HCT116 (cell line): Measurements from ENCODE around the gene MT1X. TPM values are rescaled to one million over a fixed set of nuclear protein-coding genes. Genes with fewer than 3 reads are reported as not detected.

Source experiments
- ATAC-seq: fragments of 200-7000 bp; cut with Tn5 transposase; 2 replicates; pipeline ENCODE4 v1.9.1; 2020; ENCODE audit warnings: mild to moderate bottlenecking, moderate library complexity
- BruUV-seq: library from RNA; stranded (reverse); fragments of 400-500 nt; replicated peaks from 2 replicates; lab custom pipeline; 2021; lab: Mats Ljungman, UMichigan
- CTCF ChIA-PET: fragments of 300-600 bp; sonication (Branson Sonifier 250); formaldehyde crosslinking; loops from one replicate; lab custom pipeline; 2021; ENCODE audit warnings: antibody characterized with exemption; lab: Charles Lee
- POLR2A ChIA-PET: fragments of 300-600, 350-600 bp; sonication (Branson Sonifier 250); formaldehyde crosslinking; loops from one replicate; lab custom pipeline; 2021; ENCODE audit warnings: antibody characterized with exemption; lab: Charles Lee
- RAD21 ChIA-PET, 2 experiments: fragments of 300-600 bp; sonication (Branson Sonifier 250); formaldehyde crosslinking; loops; one replicate each; lab custom pipeline; 2023; ENCODE audit warnings: low total read pairs in 2 of 2; ENCODE audit not compliant: uncharacterized antibody in 2 of 2, unreplicated experiment in 2 of 2, low non-redundant PET in 1 of 2; lab: Charles Lee
- DNase-seq: peaks from one replicate; pipeline ENCODE4 v3.0.0-alpha.2; 2010; ENCODE audit warnings: low read depth, low spot score
- H2AFZ ChIP-seq: fragments of 200-600 bp; shearing (Covaris generic), sonication (generic); 2 replicates; pipeline ENCODE4 v1.6.1; 2017; ENCODE audit warnings: low read depth, mixed run types, mixed read lengths, antibody characterized with exemption, low read length; ENCODE audit not compliant: poor library complexity, severe bottlenecking
- H3K27ac ChIP-seq: 2 replicates; pipeline ENCODE4 v1.5.1; 2012; ENCODE audit warnings: low read depth, low read length
- H3K27me3 ChIP-seq: fragments of 200-600 bp; sonication (generic); 2 replicates; pipeline ENCODE4 v1.6.1; 2016; ENCODE audit warnings: mixed run types, low read length, mixed read lengths; ENCODE audit not compliant: insufficient read depth
- H3K36me3 ChIP-seq, 2 experiments: fragments of 200-500 bp in 1 of 2; fragments of 200-600 bp in 1 of 2; sonication (Bioruptor generic) in 1 of 2; sonication (generic) in 1 of 2; 2 replicates each; pipeline versions ENCODE4 v1.5.1 to v1.6.1; 2014 to 2016; ENCODE audit warnings: low read length in 2 of 2, inconsistent platforms in 1 of 2, mixed read lengths in 1 of 2, mixed run types in 1 of 2; ENCODE audit not compliant: insufficient read depth in 2 of 2, control insufficient read depth in 1 of 2
- H3K4me1 ChIP-seq, 2 experiments: fragments of 200-600 bp in 1 of 2; sonication (generic) in 1 of 2; 2 replicates each; pipeline versions ENCODE4 v1.5.1 to v1.6.1; 2012 to 2017; ENCODE audit warnings: low read length in 2 of 2, inconsistent platforms in 1 of 2, mild to moderate bottlenecking in 1 of 2, mixed read lengths in 1 of 2, mixed run types in 1 of 2, moderate library complexity in 1 of 2; ENCODE audit not compliant: insufficient read depth in 2 of 2, control insufficient read depth in 1 of 2
- H3K4me2 ChIP-seq: fragments of 200-600 bp; sonication (generic); 2 replicates; pipeline ENCODE4 v1.6.1; 2017; ENCODE audit warnings: mixed run types, low read length, mixed read lengths
- H3K4me3 ChIP-seq, 2 experiments: fragments of 200-600 bp in 1 of 2; sonication (generic) in 1 of 2; replicated peaks in 1 of 2; 2 replicates each; pipeline ENCODE4 v1.5.1; 2011 to 2016; ENCODE audit warnings: low read length in 2 of 2, control low read depth in 1 of 2, low read depth in 1 of 2, mild to moderate bottlenecking in 1 of 2, mixed read lengths in 1 of 2, mixed run types in 1 of 2
- H3K79me2 ChIP-seq: fragments of 200-600 bp; sonication (generic); 2 replicates; pipeline ENCODE4 v1.6.1; 2017; ENCODE audit warnings: mild to moderate bottlenecking, mixed run types, low read length, moderate library complexity, mixed read lengths; ENCODE audit not compliant: insufficient read depth
- H3K9ac ChIP-seq: fragments of 200-600 bp; sonication (generic); 2 replicates; pipeline ENCODE4 v1.6.1; 2016; ENCODE audit warnings: low read length, mixed read lengths
- H3K9me2 ChIP-seq: fragments of 200-600 bp; sonication (generic), shearing (Covaris generic); 2 replicates; pipeline ENCODE4 v1.6.1; 2017; ENCODE audit warnings: mixed run types, mild to moderate bottlenecking, moderate library complexity; ENCODE audit not compliant: insufficient read depth
- H3K9me3 ChIP-seq, 2 experiments: fragments of 200-500 bp in 1 of 2; fragments of 200-600 bp in 1 of 2; sonication (Bioruptor generic) in 1 of 2; sonication (generic) in 1 of 2; 2 replicates each; pipeline ENCODE4 v1.6.1; 2014 to 2017; ENCODE audit warnings: low read length in 2 of 2, mixed read lengths in 2 of 2, inconsistent platforms in 1 of 2, low read depth in 1 of 2, mild to moderate bottlenecking in 1 of 2, mixed run types in 1 of 2, moderate library complexity in 1 of 2; ENCODE audit not compliant: control insufficient read depth in 1 of 2, insufficient read depth in 1 of 2
- H4K20me1 ChIP-seq: fragments of 200-600 bp; sonication (generic), shearing (Covaris generic); 2 replicates; pipeline ENCODE4 v1.6.1; 2017; ENCODE audit warnings: mixed run types, mild to moderate bottlenecking, moderate library complexity; ENCODE audit not compliant: insufficient read depth
- CEBPB ChIP-seq: IDR thresholded peaks from 2 replicates; pipeline ENCODE4 v1.6.1; 2012; ENCODE audit warnings: low read depth
- EZH2 ChIP-seq: fragments of 200-600 bp; sonication (generic); IDR thresholded peaks from 2 replicates; pipeline ENCODE4 v1.6.1; 2017; ENCODE audit warnings: antibody characterized with exemption, mixed run types
- EZH2phosphoT487 ChIP-seq: fragments of 200-600 bp; IDR thresholded peaks from 2 replicates; pipeline ENCODE4 v1.6.1; 2018; ENCODE audit warnings: antibody characterized with exemption, borderline replicate concordance
- FOSL1 ChIP-seq: IDR thresholded peaks from 2 replicates; pipeline ENCODE4 v1.6.1; 2012; ENCODE audit warnings: low read depth
- JUND ChIP-seq: IDR thresholded peaks from 2 replicates; pipeline ENCODE4 v1.6.1; 2012
- SRF ChIP-seq: IDR thresholded peaks from 2 replicates; pipeline ENCODE4 v1.6.1; 2012; ENCODE audit warnings: low read depth
- TCF7L2 ChIP-seq: IDR thresholded peaks from 2 replicates; pipeline ENCODE4 v1.7.0; 2011; ENCODE audit warnings: borderline replicate concordance, inconsistent platforms; ENCODE audit not compliant: insufficient read depth, insufficient read length; ENCODE audit errors: extremely low read depth
- YY1 ChIP-seq: IDR thresholded peaks from 2 replicates; pipeline ENCODE4 v1.6.1; 2011; ENCODE audit warnings: low read length, low read depth, moderate library complexity, mild to moderate bottlenecking; ENCODE audit not compliant: insufficient replicate concordance; ENCODE audit errors: extremely low read depth
- ZBTB33 ChIP-seq: IDR thresholded peaks from 2 replicates; pipeline ENCODE4 v1.6.1; 2011; ENCODE audit warnings: mild to moderate bottlenecking, low read length, moderate library complexity; ENCODE audit not compliant: insufficient replicate concordance; ENCODE audit errors: extremely low read depth
- ZNF274 ChIP-seq: fragments of 200-500 bp; sonication (Bioruptor generic); IDR thresholded peaks from 2 replicates; pipeline ENCODE4 v1.6.1; 2014; ENCODE audit warnings: mild to moderate bottlenecking, low read depth, low read length, inconsistent platforms
- intact Hi-C: fragments of 100-400 bp; cut with micrococcal nuclease; formaldehyde crosslinking; loops from 2 replicates; pipeline ENCODE4 v1.10.0; 2022
- total RNA-seq: library from RNA; stranded (reverse); gene quantifications from one replicate; pipeline ENCODE4 v1.2.1, GENCODE V29; 2021; ENCODE audit not compliant: unreplicated experiment

The MT1X gene
- total RNA-seq, 1 experiment from 2014 or later, result 50.2 TPM

- CTCF ChIA-PET, result no interaction called here
- no peaks in the 10 kb centered on the region for H3K9me3 ChIP-seq
- H3K4me1 ChIP-seq, result no peaks in the 10 kb centered on the region
- H3K36me3 ChIP-seq, result no peaks in the 10 kb centered on the region
- no peak for DNase-seq
- POLR2A ChIA-PET, result no interaction called here
- H3K4me3 ChIP-seq, result no peak within 1 kb of the TSS
- BruUV-seq, result no TSS peak
- H2AFZ ChIP-seq, result no peak within 1 kb of the TSS
- H3K27ac ChIP-seq, result no peak within 1 kb of the TSS
- H3K9me2 ChIP-seq, result no peaks in the 10 kb centered on the region
- H3K27me3 ChIP-seq, result no peaks in the 10 kb centered on the region
- no peak within 1 kb of the TSS for H3K4me2 ChIP-seq
- TF ChIP-seq CEBPB, result no peak
- no peak for TF ChIP-seq ZBTB33
- TF ChIP-seq YY1, result no peak
- no peak for TF ChIP-seq SRF
- no peak for TF ChIP-seq ZNF274
- TF ChIP-seq FOSL1, result no peak
- TF ChIP-seq TCF7L2, result no peak
- TF ChIP-seq EZH2phosphoT487, result no peak
- TF ChIP-seq EZH2, result no peak
- no peak for TF ChIP-seq JUND
- RAD21 ChIA-PET, result no interaction called here
- no peak for ATAC-seq
- H3K9ac ChIP-seq, result no peak within 1 kb of the TSS
- intact Hi-C loops, result no loop called here
- no peaks in the 10 kb centered on the region for H4K20me1 ChIP-seq
- H3K79me2 ChIP-seq, result no peaks in the 10 kb centered on the region
Measured at GRCh38 chr16:56669005-56669839, 13.0 kb upstream of the MT1X start, which contains the start of gene MT1H. Gene MT1H (plus strand): TSS chr16:56669814. CDS start chr16:56669885, 71 bp downstream.
